ENCODE measurements around the gene WDFY1. TPM values are rescaled to one million over a fixed set of nuclear protein-coding genes. Genes with fewer than 3 reads are reported as not detected.

The WDFY1 gene
- total RNA-seq, 1 experiment from 2014 or later, result 44.7 TPM

DNA sequence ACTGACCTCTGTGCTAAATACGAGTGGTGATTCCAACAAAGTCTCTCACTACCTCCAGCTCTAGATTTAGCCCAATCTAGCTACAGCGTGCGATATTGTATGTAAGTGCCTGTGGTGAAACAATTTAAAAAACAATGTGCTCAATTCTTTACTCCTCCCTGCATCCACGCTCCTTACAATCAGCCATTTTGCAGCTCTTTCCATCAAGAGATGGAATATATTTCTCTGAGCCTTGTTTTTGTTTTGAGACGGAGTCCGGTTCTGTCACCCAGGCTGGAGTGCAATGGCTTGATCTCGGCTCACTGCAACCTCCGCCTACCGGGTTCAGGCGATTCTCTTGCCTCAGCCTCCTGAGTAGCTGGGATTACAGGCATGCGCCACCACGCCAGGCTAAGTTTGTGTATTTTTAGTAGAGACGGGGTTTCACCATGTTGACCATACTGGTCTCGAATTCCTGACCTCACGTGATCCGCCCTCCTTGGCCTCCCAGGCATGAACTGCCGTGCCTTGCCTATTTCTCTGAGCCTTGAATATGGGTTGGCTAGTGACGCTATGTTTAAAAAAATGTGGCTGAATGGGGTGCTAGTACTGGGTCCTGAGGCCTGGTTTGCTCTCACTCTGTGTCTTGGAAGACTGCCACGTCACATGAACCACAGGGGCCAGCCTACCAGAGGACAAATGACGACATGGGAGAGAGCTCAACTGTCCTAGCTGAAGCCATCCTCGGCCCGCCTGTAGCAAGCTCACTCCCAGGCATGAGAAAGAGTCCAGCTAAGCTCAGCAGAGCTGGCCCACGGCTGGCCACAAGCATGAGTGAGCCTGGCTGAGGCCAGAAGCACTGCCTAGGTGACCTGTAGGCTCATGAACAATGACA lies 14.8 kb downstream of the WDFY1 start:
- ATAC-seq (no peak), DNase-seq (ENCODE audit: low read depth, low spot score) (no peak)
- intact Hi-C loops (cut with micrococcal nuclease), result no loop called here
- no peaks in the 10 kb centered on the region for H3K9me2 ChIP-seq (ENCODE audit: insufficient read depth)
- no peak overlapping the region for H3K4me3 ChIP-seq (replicated peaks in 1 of 2; ENCODE audit: low read depth in 1 of 2, low read length in 2 of 2)
- TF ChIP-seq SIN3A (IDR thresholded peaks at IDR 0.05; ENCODE audit: low read depth) (no peak), EZH2 (IDR thresholded peaks at IDR 0.05) (no peak), ZNF274 (IDR thresholded peaks at IDR 0.05; ENCODE audit: low read depth, low read length) (no peak)
- no peak overlapping the region for H2AFZ ChIP-seq (ENCODE audit: low read depth, low read length, poor library complexity, severe bottlenecking)
- ChIA-PET RAD21 (ENCODE audit: low non-redundant PET in 1 of 2, low total read pairs in 2 of 2, uncharacterized antibody in 2 of 2, unreplicated experiment in 2 of 2) (no interaction called here), CTCF (no interaction called here), POLR2A (no interaction called here)
- H3K4me2 ChIP-seq (ENCODE audit: low read length), result no peak overlapping the region
- H3K4me1 ChIP-seq (ENCODE audit: control insufficient read depth in 1 of 2, insufficient read depth in 2 of 2, low read length in 2 of 2), result peaks cover 26 to 32% of the 10 kb centered on the region in 2 experiments
- BruUV-seq (replicated peaks), result no TSS peak
- H3K9me3 ChIP-seq (ENCODE audit: control insufficient read depth in 1 of 2, insufficient read depth in 1 of 2, low read depth in 1 of 2, low read length in 2 of 2), result peaks cover 0 to 7% of the 10 kb centered on the region in 2 experiments; a peak in 1 of 4 replicates
- H3K79me2 ChIP-seq (ENCODE audit: insufficient read depth, low read length), result peaks cover 69% of the 10 kb centered on the region
- no peak overlapping the region for H3K9ac ChIP-seq (ENCODE audit: low read length)
- no peaks in the 10 kb centered on the region for H3K36me3 ChIP-seq (ENCODE audit: control insufficient read depth in 1 of 2, insufficient read depth in 2 of 2, low read length in 2 of 2)
- no peak overlapping the region for H3K27ac ChIP-seq (ENCODE audit: low read depth, low read length)
- no peaks in the 10 kb centered on the region for H3K27me3 ChIP-seq (ENCODE audit: insufficient read depth, low read length)
- no peaks in the 10 kb centered on the region for H4K20me1 ChIP-seq (ENCODE audit: insufficient read depth)

DNA sequence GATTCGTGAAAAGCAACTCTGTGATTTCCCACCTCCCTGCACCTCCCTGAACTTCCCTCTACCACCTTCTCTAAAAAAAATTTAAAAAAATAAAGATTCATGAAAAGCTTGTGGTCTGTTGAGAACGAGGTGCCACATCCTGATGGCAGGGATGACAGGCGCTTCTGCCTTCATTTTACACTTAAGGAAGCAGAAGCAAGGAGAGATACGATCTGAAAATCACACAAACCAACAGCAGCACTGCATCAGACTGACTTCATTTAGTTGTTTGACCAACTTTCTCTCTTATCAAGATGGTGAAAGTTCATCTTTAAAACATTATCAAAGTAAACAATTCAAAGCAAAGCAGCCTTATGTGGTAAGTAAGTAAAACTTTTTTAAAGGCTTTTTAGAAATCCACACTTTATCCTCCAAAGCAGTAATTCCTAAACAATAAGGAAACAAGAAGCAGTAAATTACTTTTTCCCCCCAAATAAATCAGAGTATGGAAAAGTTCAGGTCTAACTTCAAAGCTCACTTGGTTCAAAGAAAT lies 15.5 kb downstream of the WDFY1 start:
- peaks cover 0 to 7% of the 10 kb centered on the region in 2 experiments; a peak in 1 of 4 replicates for H3K9me3 ChIP-seq (ENCODE audit: control insufficient read depth in 1 of 2, insufficient read depth in 1 of 2, low read depth in 1 of 2, low read length in 2 of 2)
- DNase-seq (ENCODE audit: low read depth, low spot score) (no peak), ATAC-seq (no peak)
- POLR2A ChIA-PET, result no interaction called here
- H3K27me3 ChIP-seq (ENCODE audit: insufficient read depth, low read length), result no peaks in the 10 kb centered on the region
- H4K20me1 ChIP-seq (ENCODE audit: insufficient read depth), result no peaks in the 10 kb centered on the region
- TF ChIP-seq EZH2 (IDR thresholded peaks at IDR 0.05), result no peak
- no peak for TF ChIP-seq CBX3 (IDR thresholded peaks at IDR 0.05; ENCODE audit: low read depth)
- TF ChIP-seq ZFX (IDR thresholded peaks at IDR 0.05), result no peak
- no peak for TF ChIP-seq CEBPB (IDR thresholded peaks at IDR 0.05; ENCODE audit: low read depth)
- no peak for TF ChIP-seq RAD21 (IDR thresholded peaks at IDR 0.05; ENCODE audit: low read depth)
- TF ChIP-seq ELF1 (IDR thresholded peaks at IDR 0.05; ENCODE audit: borderline replicate concordance, low read depth), result no peak
- TF ChIP-seq POLR2AphosphoS5 (IDR thresholded peaks at IDR 0.05; ENCODE audit: low read depth, low read length), result no peak
- no TSS peak for BruUV-seq (replicated peaks)
- H3K9me2 ChIP-seq (ENCODE audit: insufficient read depth), result no peaks in the 10 kb centered on the region
- H3K4me2 ChIP-seq (ENCODE audit: low read length), result no peak overlapping the region
- H3K36me3 ChIP-seq (ENCODE audit: control insufficient read depth in 1 of 2, insufficient read depth in 2 of 2, low read length in 2 of 2), result no peaks in the 10 kb centered on the region
- CTCF ChIA-PET, result no interaction called here
- H2AFZ ChIP-seq (ENCODE audit: low read depth, low read length, poor library complexity, severe bottlenecking), result no peak overlapping the region
- intact Hi-C loops (cut with micrococcal nuclease), result no loop called here
- peaks cover 22 to 25% of the 10 kb centered on the region in 2 experiments for H3K4me1 ChIP-seq (ENCODE audit: control insufficient read depth in 1 of 2, insufficient read depth in 2 of 2, low read length in 2 of 2)
- peaks cover 62% of the 10 kb centered on the region for H3K79me2 ChIP-seq (ENCODE audit: insufficient read depth, low read length)
- no peak overlapping the region for H3K4me3 ChIP-seq (replicated peaks in 1 of 2; ENCODE audit: low read depth in 1 of 2, low read length in 2 of 2)
- RAD21 ChIA-PET (ENCODE audit: low non-redundant PET in 1 of 2, low total read pairs in 2 of 2, uncharacterized antibody in 2 of 2, unreplicated experiment in 2 of 2), result no interaction called here
- no peak overlapping the region for H3K27ac ChIP-seq (ENCODE audit: low read depth, low read length)
- H3K9ac ChIP-seq (ENCODE audit: low read length), result no peak overlapping the region

Data from HCT116 (cell line).